ENCODE results near the gene SMIM43.
"Not testable (repeated sequence)": the region's sequence is repeated elsewhere in the genome, so short reads cannot be mapped to it uniquely, and the experiment has no call there.

SMIM43 gene

GRCh38 chr4:121778991-121779628 is 14.1 kb upstream of the SMIM43 start:
- DNase-seq, result no peak

DNA sequence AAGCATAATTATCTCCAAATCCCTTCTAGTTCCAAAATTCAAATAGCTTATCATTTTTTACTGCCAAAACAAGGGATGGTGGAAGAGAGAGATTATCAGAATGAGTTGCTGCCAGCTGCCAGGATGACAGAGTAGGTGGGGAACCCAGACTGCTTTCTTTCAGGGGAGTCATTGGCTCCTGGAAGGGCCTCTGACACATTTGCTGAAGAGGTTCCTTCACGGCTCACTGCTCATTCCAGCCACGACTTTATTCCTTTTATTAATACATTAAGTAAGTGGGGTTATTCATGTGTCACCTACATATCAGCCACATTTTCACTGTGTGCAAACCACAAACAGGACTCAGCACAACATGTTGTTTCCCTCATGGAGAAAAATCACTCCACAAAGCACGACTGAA is 12.7 kb upstream of the SMIM43 start:
- no peak for DNase-seq

GRCh38 chr4:121776610-121777401 is 11.8 kb upstream of the SMIM43 start:
- no peak for DNase-seq

GRCh38 chr4:121773883-121774282 is 8.9 kb upstream of the SMIM43 start:
- no peak for DNase-seq

- DNase-seq, result no peak
Measured at GRCh38 chr4:121771869-121772268, 6.9 kb upstream of the SMIM43 start.

GRCh38 chr4:121769341-121769740 is 4.4 kb upstream of the SMIM43 start:
- DNase-seq, result no peak

DNA sequence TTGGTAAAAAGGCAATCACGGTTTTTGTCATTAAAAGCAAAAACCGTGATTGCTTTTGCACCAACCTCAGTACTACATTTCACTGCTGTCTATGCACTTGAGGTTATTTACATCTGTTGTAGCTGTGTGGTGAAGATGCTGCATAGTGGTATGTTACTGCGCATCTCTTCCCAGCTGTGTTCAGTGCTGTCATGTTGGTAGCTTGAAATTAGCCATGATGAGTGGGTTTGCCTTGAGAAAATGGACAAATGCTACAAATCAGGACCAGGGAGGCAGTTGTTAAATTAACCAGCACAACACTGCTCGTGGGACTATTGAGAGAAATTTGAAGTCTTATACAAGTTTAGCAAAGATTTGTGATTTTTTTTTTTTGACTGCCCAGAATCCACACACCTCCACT is 2.2 kb upstream of the SMIM43 start:
- DNase-seq, result no peak

- no peak for DNase-seq
Measured at GRCh38 chr4:121765971-121766538, 1.1 kb upstream of the SMIM43 start.

- no peak for DNase-seq
Measured at GRCh38 chr4:121765368-121765705, 373 bp upstream of the SMIM43 start.

DNA sequence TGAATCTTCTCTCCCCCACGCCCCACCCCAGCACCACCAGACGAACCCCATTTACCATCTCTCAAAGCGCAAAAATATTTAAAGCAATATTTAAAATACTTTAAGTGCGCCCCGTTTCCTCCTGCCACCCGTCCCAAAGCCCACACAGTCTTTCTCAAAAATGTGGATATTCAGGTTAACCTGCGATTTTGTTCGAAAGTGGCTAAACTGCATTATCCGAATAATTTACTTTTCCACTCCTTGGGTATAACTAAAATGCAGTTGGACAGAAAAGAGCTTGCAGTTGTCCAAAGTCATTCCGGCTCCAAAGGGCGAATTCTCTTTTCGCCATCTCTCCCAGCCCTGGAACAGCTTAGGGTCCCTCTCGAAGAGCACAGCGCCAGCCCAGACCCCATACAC is 662 bp downstream of the SMIM43 start:
- DNase-seq, result no peak

DNA sequence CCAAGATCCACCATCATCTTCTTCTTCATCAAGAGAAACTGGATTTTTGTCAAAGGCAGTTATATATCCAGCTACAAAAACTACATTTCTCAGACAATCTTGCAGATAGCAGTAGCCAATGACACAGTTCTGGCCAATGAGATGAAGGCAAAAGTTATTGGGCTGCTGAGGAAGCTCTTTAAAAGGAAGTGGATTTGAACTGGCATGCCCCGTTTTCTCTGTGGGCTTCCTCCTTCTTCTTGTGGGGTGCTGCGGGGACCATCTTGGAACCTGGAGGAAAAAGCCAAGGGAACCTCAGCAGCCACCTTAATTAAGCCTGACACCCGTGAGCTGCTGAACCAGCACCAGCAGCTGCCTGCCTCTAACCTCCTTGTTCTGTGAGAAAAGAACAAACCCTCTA is 4.8 kb downstream of the SMIM43 start:
- DNase-seq, result no peak

DNA sequence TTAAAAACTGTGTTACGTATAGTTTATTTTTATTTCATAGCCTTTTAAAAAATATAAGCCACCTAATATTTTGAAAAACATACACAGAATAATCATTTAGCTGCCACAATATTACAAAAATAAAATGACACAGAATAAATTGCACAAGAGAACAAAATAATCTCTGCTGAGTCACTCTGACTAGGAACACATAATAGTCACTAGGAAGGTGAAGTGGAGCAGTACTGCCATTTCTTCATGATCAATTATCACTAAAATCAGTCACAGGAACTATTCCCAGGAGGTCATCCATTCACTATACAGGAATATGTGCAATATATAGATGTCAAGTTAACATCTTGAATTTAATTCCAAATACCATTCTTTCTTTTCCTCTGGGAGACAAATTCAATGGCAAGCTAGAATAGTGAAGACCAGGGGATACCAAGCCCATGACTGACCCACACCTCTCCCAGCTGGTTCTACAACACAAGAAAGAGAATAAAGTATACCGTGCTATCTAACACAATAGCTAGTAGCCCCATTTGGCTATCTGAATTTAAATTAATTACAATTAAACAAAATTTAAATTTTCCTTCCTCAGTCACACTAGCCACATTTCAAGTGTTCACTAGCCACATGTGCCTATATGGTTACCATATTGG is 5.9 kb downstream of the SMIM43 start:
- DNase-seq, result no peak

DNA sequence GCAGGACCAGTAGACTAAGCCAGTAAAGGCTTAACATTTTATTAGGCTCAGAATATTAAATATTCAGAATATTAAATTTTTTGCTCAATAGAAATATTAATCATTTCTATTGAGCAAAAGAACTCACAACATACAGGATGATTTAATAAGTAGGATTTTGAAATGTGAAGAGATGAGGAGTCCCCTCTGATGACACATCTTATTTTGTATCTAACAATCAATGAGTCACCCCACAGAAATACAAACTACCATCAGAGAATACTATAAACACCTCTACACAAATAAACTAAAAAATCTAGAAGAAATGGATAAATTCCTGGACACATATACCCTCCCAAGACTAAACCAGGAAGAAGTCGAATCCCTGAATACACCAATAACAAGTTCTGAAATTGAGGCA is 12.8 kb downstream of the SMIM43 start:
- not testable (repeated sequence) for DNase-seq

GRCh38 chr4:121749225-121749624 is 15.7 kb downstream of the SMIM43 start:
- no peak for DNase-seq

GRCh38 chr4:121742794-121743193 is 22.2 kb downstream of the SMIM43 start:
- DNase-seq, result no peak

DNA sequence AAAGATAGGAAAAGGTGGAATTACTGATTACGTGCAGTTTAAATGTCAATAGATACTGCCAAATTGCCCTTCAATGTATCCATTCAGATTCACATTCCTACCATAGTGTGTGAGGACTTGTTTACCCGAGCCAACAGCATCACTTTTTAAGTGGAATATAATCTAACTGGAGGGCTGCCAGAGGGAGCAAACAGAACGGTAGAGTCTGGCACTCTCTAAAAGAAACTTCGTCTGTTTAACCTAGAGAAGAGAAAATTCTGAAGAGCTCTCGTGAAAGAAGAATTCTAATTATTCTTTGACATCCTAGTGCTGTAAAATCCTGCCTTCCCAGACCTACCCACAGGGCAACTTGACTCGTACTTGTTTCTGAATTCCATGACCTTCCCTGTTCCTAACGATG is 23.2 kb downstream of the SMIM43 start:
- DNase-seq, result no peak

DNA sequence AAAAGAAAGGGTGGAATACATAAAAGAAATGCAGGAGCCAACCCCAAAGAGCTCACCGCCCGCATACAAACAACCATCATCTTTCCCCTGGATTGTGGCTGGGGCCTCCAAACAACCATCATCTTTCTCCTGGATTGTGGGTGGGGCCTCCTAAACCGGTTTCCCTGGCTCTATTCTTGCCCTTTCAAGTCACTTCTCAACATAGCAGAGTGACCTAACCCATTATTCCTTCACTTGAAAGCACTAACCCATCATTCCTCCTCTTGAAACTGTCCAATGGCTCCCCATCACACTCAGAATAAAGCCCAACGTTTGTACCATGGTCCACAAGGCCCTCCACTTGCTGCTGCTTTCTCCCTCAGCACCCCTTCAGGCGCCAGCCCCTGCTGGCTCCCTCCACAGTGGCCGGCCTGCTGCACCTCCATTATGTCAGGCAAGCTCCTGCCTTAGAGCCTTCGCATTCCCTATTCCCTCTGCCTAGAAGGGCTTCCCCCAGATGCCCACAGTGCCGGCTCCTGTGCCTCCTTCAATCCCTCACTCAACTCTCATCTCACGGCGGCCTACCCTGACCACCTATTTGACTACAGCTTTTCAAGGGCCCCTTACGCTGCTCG is 24.1 kb downstream of the SMIM43 start:
- no peak for DNase-seq

- DNase-seq, result no peak
Measured at GRCh38 chr4:121739575-121739974, 25.4 kb downstream of the SMIM43 start.

DNA sequence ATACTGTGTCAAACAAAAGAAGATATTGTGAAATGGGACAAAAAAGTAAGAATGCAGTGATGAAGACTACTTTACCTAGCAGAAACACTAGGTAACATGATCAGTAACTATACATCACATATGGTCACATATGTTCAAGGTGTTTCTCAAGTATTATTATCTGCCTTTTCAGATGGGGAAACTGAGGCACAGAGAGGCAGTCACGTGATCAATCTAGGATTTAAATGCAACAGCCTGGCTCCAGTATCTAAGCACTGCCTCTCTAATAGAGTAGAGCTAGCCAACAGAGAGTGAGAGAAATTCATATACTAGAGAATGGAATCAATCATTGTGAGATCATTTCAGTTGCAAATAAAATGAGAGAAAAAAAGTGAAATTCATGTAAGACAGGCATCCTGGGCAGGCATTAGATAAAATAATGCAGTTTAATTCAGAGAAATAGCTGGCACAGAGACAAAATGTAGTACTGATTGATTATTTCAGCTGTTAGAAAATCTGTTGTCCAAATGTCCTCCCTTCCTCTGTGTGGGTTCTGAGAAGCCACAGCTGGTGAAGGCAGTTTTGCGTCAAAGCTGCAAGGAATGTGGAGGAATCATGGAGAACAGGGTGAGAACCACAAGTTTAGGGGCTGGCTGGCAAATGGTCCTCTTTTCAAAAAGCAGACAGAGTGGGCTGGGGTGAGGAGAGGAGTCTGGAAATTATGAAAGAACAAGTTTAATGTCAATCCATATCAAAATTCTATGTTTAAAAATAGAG is 26.0 kb downstream of the SMIM43 start:
- DNase-seq, result no peak

- DNase-seq, result no peak
Measured at GRCh38 chr4:121737846-121738554, 27.0 kb downstream of the SMIM43 start.

DNA sequence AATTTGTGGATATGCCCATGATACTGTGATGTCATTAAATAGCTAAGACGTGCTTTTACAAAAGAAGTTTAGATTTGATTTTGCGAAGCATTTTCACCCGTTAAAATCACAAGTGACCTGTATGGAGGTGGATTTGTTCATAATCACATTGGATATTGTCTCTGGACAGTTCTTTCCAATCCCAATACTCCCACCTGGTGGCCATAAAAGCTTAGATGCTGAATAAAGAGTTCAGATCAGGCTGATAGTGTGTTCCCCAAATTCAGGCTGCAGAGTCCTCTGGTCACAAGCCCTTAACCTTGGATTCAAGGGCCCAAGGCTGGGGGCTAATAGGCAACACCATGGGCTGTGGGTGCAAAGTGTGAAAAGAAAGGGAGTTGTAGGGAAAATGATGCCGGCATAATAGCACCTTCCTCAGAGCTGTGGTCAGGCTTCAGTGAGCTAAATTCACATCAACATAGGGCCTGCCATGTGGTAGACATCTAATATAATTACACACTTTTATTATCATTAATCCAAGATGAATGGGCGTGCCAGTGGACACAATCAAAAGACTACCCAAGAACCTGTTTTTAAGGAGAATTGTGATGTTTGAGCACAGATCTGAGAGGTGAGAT is 28.1 kb downstream of the SMIM43 start:
- no peak for DNase-seq

DNA sequence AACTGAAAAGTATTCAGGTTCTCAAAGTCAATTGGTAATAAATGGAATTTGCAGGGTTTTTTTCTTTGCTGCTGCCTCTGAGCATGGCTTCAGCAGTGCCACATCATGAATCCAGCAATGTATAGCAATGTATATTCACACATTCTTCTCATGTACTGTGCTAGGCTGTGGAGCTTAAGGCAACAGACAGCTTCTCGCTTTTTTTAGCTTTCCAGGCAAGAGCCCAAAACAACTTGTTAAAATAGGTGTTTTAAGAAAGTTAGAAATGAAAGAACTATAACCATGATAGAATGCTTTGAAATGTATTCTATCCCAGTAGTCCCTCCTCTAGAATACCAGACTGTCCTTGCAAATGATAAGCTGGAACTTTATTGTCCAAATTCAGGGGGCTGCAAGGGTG is 30.4 kb downstream of the SMIM43 start:
- no peak for DNase-seq
